Bronchial epithelial cell (primary cell): ENCODE measurements around the gene TK1. TPM values are rescaled to one million over a fixed set of nuclear protein-coding genes. Genes with fewer than 3 reads are reported as not detected.

ENCODE experiments used
- DNase-seq: peaks from one replicate; pipeline ENCODE4 v3.0.0-alpha.2; 2010; ENCODE audit warnings: low read depth
- FAIRE-seq: peaks from 2 replicates; lab custom pipeline; 2011; peaks lifted over from hg19 to GRCh38; lab: Jason Lieb, UNC
- H3K27me3 ChIP-seq: 2 replicates; pipeline ENCODE4 v1.5.1; 2011; ENCODE audit warnings: low read length; ENCODE audit not compliant: control insufficient read depth, insufficient read depth
- H3K36me3 ChIP-seq: 2 replicates; pipeline ENCODE4 v1.5.1; 2011; ENCODE audit warnings: low read length; ENCODE audit not compliant: control insufficient read depth, insufficient read depth
- H3K4me3 ChIP-seq: 2 replicates; pipeline ENCODE4 v1.5.1; 2011; ENCODE audit warnings: mild to moderate bottlenecking, low read depth, low read length, control low read depth
- total RNA-seq: library from RNA; depleted of rRNA; stranded (reverse); fragments of >200 nt; gene quantifications from 2 replicates; pipeline ENCODE4 v1.2.1, GENCODE V29; 2014
- TF ChIP-seq, protein P1 (sequence below): IDR thresholded peaks from 2 replicates; pipeline ENCODE4 v1.5.1; 2011; ENCODE audit warnings: mild to moderate bottlenecking, moderate library complexity, low read length, control low read depth, inconsistent platforms; ENCODE audit not compliant: insufficient read depth, severe bottlenecking

Gene TK1
- total RNA-seq, 1 donor from 2014 or later: 0.79 TPM

DNA sequence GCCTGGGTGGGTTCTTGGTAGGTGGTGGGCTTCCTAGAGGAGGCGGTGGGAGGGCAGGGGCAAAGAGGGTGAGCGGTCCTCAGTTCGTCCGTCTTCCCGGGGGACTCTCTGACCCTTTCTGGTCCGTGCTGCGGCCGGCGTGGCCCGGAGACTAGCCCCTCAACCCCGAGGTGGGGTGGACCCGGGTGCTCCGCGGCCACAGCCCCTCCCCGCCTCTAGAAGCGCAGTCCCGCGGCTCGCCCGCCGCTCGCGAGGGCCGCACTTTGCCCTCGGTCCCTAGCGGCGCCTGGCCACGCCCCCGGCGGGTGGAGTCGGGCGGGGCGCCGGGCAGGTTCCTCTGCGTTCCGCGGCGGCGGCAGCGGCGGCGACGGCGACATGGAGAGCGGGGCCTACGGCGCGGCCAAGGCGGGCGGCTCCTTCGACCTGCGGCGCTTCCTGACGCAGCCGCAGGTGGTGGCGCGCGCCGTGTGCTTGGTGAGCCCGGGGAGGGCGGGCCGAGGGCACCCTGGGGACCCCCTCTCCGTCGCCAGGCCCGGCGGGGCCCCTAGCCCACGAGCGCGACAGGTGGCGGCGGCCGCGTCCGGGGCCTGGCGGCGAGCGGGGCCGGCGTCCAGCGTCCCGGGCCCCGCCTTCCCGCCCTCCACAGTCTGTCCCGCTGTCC, 18.5 kb downstream of the TK1 start, which contains the start of gene SYNGR2:
Gene SYNGR2 (plus strand): TSS at position 340 of the 661 bp plus-strand sequence. CDS start 36 bp downstream, at position 376.
- no peak for DNase-seq
- no peaks in the 10 kb centered on the region for H3K27me3 ChIP-seq
- TF ChIP-seq, protein P1, sequence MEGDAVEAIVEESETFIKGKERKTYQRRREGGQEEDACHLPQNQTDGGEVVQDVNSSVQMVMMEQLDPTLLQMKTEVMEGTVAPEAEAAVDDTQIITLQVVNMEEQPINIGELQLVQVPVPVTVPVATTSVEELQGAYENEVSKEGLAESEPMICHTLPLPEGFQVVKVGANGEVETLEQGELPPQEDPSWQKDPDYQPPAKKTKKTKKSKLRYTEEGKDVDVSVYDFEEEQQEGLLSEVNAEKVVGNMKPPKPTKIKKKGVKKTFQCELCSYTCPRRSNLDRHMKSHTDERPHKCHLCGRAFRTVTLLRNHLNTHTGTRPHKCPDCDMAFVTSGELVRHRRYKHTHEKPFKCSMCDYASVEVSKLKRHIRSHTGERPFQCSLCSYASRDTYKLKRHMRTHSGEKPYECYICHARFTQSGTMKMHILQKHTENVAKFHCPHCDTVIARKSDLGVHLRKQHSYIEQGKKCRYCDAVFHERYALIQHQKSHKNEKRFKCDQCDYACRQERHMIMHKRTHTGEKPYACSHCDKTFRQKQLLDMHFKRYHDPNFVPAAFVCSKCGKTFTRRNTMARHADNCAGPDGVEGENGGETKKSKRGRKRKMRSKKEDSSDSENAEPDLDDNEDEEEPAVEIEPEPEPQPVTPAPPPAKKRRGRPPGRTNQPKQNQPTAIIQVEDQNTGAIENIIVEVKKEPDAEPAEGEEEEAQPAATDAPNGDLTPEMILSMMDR: no peak
- no peak for FAIRE-seq
- H3K36me3 ChIP-seq: peaks cover 8% of the 10 kb centered on the region
- peak within 1 kb of the TSS; percentile 72 for H3K4me3 ChIP-seq

DNA sequence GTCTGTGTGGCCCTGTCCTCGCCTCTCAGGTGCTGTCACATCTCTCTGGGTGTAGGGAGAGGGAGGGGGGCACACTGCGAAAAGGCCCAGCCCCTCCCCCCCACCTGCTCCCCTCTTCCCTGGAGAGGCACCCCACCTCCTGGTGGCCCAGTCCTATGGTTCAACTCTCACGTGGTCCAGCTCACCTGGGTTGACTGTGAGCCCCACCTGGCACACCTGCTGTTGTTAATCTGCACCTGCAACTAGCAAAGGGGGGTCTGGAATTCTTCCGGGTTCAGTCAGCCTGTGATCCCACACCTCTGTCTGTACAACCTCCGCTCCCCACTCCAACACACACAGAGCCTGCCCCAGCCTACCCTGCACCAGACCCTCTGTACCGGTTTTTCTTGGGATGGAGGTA, 20.4 kb downstream of the TK1 start:
- FAIRE-seq: no peak

DNA sequence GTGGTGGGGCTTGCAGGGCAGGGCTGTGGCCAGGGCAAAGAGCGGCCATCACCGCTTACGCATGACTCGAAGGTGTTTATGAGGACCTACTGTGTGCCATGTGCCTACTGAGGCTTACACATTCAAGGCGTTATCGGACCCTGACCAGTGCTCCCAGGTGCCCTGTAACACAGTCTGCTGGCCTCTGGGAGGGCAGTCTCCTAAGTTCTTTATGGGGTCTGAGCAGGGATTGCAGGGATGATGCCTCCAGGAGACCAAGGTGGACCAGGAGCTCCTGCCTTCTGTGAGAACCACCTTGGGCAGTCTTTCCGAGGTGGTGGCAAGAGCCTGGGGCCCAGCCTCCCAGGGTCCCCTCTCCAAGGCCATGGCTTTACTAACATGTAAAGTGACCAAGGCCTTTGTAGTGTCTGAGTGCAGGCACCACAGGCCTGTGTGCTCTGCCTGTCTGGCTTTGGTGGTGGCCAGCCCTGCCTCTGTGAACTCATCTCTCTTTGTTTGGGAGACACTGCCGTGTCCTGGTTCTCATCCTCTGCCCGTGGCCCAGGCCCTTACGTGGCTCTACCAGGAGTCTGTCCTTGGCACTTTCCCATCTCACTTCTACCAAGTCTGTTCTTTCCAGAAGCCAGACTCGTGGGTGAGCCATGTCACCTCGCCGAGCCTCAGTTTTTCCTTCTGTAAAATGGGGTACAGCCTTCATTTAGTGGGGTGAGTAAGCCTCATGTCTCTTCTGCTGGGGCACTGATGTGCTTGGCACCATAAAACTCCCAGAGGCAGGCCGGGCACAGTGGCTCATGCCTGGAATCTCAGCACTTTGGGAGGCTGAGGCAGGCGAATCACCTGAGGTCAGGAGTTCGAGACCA, 21.9 kb downstream of the TK1 start:
- Histone ChIP-seq H3K4me3 (no peak overlapping the region), H3K27me3 (no peaks in the 10 kb centered on the region), H3K36me3 (no peaks in the 10 kb centered on the region)
- TF ChIP-seq, protein P1: no peak
- FAIRE-seq: no peak
- no peak for DNase-seq

More for the DNA sequence above, 20.4 kb downstream of the TK1 start:
- Histone ChIP-seq H3K27me3 (no peaks in the 10 kb centered on the region), H3K36me3 (peaks cover 6% of the 10 kb centered on the region), H3K4me3 (no peak overlapping the region)
- no peak for DNase-seq
- TF ChIP-seq, protein P1: no peak

DNA sequence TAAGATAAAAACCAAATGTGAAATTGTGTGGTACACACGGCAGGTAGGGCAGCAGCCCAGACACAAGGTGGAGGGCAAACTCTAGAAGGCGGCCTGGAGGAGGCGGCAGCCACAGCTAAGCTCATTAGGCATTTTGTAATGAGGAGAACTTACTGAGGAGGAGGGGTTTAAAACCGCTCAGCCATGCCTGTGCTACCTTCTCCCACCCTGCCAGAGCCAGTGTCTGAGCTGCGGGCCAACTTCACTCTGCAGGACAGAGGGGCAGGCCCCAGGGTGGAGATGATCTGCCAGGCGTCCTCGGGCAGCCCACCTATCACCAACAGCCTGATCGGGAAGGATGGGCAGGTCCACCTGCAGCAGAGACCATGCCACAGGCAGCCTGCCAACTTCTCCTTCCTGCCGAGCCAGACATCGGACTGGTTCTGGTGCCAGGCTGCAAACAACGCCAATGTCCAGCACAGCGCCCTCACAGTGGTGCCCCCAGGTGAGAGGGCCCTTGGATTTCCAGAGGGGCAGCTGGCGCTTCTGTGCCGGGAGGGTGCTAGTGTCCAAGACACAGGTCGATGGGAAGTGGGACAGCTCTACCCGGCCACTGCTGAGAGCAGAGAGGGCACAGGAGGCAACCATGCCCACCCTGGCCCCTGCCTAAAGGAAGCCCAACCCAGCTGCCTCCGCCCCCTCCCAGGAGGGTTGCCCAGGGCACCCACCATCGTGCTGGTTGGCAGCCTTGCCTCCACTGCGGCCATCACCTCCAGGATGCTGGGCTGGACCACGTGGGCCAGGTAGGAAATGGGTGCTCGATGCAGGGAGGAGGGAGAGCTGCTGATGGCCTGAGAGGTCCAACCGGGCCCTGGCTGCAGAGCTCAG, 22.7 kb downstream of the TK1 start:
- TF ChIP-seq, protein P1: no peak

DNA sequence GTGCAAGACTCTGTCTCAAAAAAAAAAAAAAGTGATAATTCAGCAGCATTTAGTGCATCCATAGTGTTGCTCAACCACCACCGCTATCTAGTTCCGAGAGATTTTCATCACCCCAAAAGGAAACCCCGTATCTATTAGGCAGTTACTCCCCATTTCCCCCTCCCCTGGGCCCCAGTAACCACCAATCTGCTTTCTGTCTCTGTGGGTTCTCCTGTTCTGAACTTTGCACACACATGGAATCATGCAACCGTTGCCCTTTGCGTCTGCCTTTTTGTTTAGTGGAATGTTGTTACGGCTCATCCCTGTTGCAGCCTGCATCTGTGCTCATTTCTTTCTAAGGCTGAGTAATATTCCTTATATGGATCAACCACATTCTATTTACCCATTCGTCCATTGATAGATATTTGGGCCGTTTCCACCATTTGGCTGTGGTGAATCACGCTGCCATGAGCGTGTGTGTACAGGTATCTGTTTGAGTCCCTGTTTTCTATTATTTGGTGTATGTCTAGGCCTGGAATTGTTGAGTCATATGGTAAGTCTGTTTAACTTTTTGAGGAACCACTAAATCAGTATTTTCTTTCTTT, 27.2 kb downstream of the TK1 start:
- Histone ChIP-seq H3K27me3 (no peaks in the 10 kb centered on the region), H3K4me3 (no peak overlapping the region), H3K36me3 (no peaks in the 10 kb centered on the region)
- peak; percentile 96 for DNase-seq
- FAIRE-seq: peak; percentile 83
- TF ChIP-seq, protein P1: no peak

More for the DNA sequence above, 22.7 kb downstream of the TK1 start:
- no peak for DNase-seq
- Histone ChIP-seq H3K27me3 (no peaks in the 10 kb centered on the region), H3K36me3 (no peaks in the 10 kb centered on the region), H3K4me3 (no peak overlapping the region)
- no peak for FAIRE-seq
